Measurements from ENCODE around the gene PRLH.

GRCh38 chr2:237546876-237547395, 19.4 kb upstream of the PRLH start:
- TF ChIP-seq POLR2A (IDR thresholded peaks at IDR 0.05; ENCODE audit: low read length) = no peak
- TF ChIP-seq GATA1 (IDR thresholded peaks at IDR 0.05; ENCODE audit: low read depth, low read length) = no peak

Data from erythroblast (primary cell).